DMS53 treated with DMSO at 0.1 percent for 48 hours (cell line): ENCODE measurements around the gene IL1R2.

Experiments used
- DNase-seq: peaks from one replicate; lab custom pipeline; 2025; ENCODE audit not compliant: unreplicated experiment; lab: John Stamatoyannopoulos, UW

The IL1R2 gene

DNA sequence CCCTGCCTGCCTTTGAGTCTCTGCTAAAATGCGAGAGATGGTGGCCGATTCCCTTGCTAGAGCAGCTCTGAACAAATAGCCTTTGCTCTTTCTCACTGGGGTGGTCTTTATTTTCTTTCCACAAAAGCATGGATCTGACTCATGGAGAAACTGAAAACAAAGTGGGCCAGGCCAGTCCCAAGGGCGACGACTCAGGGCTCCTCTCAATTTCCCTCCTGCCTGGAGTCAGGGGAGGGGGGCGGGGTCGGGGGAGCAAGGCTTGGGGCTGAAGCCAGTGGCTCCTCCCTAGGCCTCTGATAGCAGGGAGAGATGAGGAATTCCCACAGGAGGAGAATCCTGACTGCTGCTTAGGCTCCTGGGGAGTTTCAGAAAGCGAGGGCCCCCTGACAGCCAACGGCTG lies 17.1 kb upstream of the IL1R2 start:
- no peak for DNase-seq

- no peak for DNase-seq
Observed at GRCh38 chr2:101975171-101975870, 16.4 kb upstream of the IL1R2 start.

DNA sequence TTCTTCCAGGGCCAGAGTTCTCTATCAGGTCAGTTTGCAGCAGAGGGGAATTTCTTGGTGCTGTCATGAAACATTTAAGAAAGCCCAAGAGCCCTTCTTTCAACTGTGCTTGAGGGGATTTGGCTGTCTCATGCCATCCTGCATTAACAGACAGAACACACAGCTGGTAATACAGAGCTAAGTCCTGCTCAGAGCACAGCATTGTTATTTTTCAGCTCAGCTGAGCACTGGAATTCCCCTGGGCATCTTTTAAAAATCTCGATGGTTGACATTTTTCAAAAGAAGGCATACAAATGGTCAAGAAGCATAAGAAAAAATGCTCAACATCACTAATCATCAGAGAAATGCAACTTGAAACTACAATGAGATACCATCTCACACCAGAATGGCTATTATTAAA lies 14.9 kb upstream of the IL1R2 start:
- no peak for DNase-seq

DNA sequence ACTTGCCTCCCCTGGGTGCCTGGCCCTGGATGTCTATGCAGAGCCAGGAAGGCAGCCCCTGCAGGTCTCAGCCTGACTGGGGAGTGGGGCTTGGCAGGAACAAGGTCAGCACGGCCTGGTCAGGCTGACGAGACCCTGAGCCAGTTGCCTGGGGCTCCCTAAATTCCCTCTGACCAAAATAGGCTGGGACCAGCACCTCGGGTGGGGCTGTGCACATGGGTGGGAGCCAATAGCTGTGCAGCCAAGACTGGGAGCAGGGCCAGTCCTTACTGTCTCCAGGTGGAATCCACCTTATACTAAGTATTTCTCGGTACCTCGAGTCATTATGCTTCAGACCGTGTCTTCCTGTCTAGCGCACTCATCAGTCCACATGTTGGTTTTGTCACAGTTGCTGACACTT lies 11.4 kb upstream of the IL1R2 start:
- DNase-seq = no peak

DNA sequence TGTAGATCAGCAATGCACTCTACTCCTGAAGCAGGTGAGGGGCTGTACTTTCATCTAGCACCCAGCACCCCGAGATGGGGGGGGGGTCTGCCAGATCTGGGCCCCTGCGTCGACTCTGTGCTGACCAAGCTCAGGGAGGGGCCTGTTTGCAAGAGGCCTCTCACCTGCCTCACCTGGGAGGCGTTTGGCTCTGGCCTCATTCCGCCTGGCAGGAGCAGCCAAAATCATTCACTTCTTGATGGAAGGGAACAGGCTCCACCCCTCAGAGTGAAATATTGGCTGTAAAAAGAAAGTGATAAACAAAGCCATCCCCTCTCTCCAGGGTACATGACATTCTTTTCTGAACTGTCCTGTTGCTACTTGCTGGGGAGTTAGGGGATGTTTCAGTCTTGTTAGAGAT lies 10.7 kb upstream of the IL1R2 start:
- no peak for DNase-seq

DNA sequence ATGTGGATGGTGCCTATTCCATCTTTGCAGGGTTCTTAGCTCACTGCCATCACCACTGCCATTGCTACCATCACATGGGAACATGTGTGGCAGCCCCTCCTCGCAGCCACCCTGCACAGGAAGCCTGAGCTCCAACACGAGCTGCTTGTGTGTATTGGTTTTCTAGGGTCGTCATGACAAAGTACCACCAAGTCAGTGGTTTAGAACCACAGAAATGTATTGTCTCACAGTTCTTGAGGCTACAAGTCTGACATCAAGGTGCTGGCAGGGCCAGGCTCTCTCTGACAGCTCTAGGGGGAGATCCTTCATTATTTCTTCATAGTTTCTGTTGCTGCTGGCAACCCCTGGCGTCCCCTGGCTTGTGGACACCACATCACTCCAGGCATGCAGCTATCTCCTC lies 10.3 kb upstream of the IL1R2 start:
- DNase-seq = no peak

- no peak for DNase-seq
Observed at GRCh38 chr2:101982495-101983029, 9.2 kb upstream of the IL1R2 start.

DNA sequence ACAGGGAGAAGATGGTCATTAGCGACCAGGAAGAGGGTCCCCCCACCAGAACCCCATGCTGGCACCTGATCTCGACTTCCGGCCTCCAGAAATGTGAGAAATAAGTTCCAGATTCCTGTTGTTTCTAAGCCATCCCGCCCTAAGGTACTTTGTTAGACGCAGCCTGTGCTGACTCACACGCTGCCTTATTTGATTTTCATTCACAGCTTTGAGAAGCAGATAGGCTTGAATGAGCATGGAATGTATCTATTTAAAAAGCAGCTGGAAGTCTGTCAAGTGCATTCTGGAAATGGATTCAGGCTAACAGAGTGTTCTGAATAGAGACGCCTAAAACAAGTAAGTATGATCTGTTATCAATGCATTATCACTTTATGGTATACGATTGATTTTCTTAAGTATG lies 8.3 kb upstream of the IL1R2 start:
- DNase-seq = peak; percentile 80

GRCh38 chr2:101983928-101984327 lies 7.8 kb upstream of the IL1R2 start:
- peak; percentile 35 for DNase-seq

- no peak for DNase-seq
Observed at GRCh38 chr2:101984656-101985055, 7.1 kb upstream of the IL1R2 start.

DNA sequence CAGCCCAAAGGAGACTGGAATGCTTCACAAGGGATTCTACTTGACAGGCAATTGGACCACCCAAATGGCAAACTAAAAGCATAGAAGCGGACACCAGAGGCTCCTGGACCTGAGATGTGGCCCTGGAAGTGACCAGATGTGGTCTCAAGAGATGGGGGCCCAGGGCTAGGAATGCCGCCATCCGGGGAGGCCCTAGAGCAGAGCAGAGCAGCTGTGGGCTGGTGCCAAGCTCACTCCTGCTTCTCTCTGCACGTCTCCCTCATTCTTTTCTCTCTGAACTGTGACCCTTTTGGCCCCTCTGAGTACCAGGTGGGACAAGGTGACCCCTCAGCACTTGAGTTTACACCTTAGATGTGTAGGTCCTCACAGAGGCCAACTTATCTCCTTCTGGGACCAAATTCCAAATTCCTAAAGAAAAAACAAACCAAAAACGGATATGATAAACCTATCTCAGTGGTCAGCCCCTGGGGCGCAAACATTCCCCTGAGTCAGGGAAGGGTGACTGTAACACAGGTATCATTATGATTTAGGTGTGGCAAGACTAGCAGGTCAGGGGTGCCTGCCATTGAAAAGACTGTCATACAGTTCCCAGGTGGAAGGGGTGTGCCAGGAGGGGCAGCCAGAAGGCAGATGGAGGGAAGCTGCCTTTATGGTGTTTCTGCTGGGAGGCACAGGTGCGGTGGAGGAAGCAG lies 6.5 kb upstream of the IL1R2 start:
- DNase-seq = no peak

- DNase-seq = no peak
Observed at GRCh38 chr2:101985793-101986164, 6.0 kb upstream of the IL1R2 start.

DNA sequence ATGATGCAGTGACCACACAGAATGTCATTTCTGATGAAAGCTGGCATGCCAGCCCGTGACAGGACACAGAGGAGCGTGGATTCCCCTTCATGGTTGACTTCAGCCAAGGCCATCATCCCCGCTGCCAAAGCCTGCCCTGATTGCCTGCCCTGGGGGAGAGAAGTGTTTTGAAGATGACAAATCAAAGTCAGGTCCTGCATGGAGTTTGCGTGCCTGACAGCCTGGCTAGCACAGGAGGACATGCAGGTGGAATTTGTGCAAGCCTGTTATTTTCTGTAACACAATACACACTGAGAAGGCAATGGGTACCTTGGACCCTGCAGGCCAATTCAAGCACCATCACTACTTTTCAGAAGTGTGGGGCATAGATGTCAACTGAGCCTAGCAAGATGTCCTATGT lies 5.4 kb upstream of the IL1R2 start:
- DNase-seq = no peak

DNA sequence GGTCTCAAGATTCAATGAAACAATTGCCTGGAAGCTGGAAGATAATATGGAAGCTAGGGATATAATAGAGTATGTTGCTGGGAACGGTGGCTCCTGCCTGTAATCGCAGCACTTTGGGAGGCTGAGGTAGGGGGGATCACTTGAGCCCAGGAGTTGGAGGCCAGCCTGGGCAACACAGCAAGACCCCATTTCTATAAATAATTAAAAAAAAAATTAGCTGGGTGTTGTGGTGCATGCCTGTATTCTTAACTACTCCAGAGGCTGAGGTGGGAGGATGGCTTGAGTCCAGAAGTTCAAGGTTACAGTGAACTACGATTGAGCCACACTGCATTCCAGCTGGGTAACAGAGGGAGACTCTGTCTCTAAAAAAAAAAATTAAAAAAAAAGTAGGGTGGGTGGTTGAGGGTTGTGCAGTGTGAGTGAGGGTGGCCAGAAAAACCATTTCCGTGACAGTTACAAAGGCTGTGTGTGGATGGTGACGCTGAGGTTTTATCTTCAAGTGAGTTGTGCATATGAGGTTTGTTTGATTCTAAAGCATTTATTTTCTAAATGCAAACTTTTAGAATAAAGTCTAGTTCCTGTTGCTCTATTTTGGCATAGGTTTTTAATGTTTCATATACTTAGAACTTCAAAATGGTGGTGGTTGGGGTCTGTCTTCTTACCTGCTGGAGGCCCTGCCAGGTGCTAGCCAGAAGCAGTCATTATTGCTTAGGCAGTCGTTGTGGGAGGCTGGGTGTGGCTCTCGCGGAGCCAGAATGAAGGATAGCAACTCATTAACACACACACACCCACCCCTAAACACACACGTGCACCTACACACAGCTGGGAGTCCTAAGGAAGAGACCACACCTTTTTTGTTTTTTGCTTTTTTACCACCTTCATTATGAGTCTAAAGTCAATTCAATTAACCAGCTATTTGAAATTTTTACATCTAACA lies 4.7 kb upstream of the IL1R2 start:
- DNase-seq = no peak

DNA sequence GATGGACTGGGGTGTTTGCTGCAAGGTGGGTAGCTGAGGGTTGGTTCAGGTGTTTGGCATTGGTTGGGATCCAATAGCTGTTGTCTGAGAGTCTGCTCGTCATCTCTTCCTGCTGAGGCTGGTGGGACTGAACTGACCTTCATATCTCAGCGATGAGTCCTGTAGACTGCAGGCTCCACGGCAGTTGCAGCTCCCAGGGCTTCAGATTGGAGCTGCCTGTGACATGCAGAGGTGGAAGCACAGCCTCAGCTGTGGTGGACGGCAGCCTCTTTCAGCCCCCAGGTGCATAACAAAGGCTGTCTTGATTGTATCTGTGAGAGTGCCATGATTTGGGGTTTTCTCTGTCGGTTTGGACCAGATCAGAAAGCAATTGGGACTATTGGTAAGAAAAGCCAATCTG lies 3.9 kb upstream of the IL1R2 start:
- no peak for DNase-seq

DNA sequence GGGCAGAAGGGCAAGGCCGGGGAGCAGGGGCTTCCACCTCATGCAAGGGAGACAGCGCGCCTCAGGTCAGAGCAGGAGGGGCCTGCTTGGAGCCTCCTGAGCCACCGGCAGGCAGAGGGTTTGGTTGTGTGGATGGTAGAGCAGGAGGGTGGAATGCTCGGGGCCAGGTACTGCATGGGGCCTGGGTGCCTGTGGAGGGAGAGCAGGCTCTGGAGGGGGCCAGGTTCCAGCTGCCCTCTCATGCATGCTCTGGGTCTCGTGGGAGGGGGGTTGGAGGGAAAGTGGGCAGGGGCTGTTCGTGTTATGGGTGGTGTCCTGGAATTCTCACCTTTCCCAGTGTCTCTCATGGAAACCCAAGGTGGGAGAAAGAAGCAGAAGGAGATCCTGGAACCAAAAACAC lies 3.2 kb upstream of the IL1R2 start:
- DNase-seq = no peak

- no peak for DNase-seq
Observed at GRCh38 chr2:101989740-101990460, 1.9 kb upstream of the IL1R2 start.

- DNase-seq = no peak
Observed at GRCh38 chr2:101993772-101994171, 2.0 kb downstream of the IL1R2 start.

GRCh38 chr2:101995019-101995418 lies 3.3 kb downstream of the IL1R2 start:
- no peak for DNase-seq

- no peak for DNase-seq
Observed at GRCh38 chr2:101995804-101996203, 4.0 kb downstream of the IL1R2 start.

DNA sequence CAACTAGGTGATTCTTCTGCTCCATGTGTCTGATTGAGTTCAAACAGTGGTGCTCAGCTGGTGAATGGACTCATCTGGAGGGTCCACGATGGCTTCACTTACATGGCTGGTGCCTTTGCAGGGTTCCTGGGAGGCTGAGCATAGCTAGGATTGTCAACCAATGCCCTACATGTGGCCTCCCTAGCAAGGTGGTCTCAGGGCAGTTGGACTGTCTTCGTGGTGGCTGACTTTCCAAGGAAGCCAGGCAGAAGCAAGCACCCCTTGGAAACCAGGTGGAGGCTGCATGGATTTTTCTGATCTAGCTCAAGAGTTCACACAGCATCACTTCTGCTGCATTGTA lies 6.8 kb downstream of the IL1R2 start:
- DNase-seq = no peak
